ENCODE measurements around the gene CCDC144A.
"Not testable (repeated sequence)": the region's sequence is repeated elsewhere in the genome, so short reads cannot be mapped to it uniquely, and the experiment has no call there.

Gene CCDC144A, protein sequence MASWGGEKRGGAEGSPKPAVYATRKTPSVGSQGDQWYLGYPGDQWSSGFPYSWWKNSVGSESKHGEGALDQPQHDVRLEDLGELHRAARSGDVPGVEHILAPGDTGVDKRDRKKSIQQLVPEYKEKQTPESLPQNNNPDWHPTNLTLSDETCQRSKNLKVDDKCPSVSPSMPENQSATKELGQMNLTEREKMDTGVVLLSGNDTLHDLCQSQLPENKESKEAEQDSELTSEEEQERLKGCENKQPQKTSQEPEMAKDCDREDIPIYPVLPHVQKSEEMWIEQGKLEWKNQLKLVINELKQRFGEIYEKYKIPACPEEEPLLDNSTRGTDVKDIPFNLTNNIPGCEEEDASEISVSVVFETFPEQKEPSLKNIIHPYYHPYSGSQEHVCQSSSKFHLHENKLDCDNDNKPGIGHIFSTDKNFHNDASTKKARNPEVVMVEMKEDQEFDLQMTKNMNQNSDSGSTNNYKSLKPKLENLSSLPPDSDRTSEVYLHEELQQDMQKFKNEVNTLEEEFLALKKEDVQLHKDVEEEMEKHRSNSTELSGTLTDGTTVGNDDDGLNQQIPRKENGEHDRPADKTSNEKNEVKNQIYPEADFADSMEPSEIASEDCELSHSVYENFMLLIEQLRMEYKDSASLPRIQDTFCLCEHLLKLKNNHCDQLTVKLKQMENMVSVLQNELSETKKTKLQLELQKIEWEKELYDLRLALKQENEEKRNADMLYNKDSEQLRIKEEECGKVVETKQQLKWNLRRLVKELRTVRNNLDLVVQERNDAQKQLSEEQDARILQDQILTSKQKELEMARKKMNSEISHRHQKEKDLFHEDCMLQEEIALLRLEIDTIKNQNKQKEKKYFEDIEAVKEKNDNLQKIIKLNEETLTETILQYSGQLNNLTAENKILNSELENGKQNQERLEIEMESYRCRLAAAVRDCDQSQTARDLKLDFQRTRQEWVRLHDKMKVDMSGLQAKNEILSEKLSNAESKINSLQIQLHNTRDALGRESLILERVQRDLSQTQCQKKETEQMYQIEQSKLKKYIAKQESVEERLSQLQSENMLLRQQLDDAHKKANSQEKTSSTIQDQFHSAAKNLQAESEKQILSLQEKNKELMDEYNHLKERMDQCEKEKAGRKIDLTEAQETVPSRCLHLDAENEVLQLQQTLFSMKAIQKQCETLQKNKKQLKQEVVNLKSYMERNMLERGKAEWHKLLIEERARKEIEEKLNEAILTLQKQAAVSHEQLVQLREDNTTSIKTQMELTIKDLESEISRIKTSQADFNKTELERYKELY (N-terminal part only)

GRCh38 chr17:16689731-16690281, at the start of gene CCDC144A:
Gene CCDC144A, plus strand, starts transcription at chr17:16690241. Its CDS starts 160 bp downstream, at chr17:16690401.
- ATAC-seq, result peak; percentile 78 to 95

DNA sequence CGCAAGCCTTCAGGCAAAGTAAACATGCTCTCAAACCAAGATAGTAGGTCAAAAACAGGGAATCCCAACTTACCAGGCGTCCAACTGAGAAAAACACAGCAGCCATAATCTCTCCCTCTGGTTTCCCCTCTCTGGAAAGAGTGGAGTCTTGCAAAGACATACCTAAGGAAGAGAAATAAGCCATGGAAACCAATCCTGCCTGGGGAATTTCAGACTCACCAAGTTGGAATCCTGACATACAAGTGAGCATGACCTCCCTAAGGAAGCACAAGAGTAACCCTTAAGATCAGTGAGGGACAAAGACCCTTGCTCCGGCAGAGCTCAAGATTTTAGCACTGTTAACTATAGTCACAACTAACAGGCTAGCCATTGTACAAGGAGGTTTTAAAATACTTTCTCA, 40.5 kb upstream of the CCDC144A start:
- ATAC-seq, result no peak

DNA sequence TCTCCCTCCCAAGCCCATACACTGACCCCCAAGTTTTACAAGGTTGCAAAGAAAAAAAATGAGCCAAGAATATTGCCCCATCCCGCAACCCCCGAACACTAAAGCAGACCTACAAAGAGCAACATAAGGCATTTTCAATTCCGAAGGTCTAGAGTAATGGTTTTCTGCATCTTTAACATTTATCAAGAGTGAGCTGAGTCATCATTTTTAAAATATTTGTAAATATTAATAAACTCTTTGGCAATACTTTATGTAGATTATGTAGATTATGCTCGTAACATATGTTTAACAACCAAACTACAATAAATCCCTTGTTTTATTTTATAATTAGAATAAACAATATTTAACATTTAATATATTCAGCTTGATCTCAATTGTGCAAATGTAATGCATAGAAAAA, 37.8 kb upstream of the CCDC144A start:
- ATAC-seq, result no peak

DNA sequence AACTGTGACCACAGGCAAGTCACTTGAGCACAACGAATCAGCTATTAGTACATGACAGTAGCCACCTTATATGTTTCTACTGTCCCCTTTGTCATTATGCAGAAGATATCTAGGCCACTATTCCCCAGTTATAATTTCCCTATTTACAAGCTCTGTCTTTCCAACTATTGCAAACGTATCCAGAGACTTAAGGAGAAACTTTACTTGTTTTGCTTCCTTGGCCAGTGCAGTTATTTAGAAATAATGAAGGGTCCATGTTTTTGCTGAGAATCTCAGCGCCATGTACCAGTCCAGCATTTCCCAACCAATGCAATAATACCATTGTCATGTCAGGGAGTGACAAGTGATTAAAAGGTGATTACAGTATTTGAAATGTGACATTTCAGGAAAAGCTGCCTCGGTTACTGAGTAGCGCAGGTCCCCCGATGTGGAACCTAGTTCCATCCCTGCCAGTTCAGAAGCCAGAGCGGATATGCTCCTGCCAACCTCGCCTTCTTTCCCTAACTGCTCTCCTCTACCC, 37.1 kb upstream of the CCDC144A start:
- no peak for ATAC-seq

DNA sequence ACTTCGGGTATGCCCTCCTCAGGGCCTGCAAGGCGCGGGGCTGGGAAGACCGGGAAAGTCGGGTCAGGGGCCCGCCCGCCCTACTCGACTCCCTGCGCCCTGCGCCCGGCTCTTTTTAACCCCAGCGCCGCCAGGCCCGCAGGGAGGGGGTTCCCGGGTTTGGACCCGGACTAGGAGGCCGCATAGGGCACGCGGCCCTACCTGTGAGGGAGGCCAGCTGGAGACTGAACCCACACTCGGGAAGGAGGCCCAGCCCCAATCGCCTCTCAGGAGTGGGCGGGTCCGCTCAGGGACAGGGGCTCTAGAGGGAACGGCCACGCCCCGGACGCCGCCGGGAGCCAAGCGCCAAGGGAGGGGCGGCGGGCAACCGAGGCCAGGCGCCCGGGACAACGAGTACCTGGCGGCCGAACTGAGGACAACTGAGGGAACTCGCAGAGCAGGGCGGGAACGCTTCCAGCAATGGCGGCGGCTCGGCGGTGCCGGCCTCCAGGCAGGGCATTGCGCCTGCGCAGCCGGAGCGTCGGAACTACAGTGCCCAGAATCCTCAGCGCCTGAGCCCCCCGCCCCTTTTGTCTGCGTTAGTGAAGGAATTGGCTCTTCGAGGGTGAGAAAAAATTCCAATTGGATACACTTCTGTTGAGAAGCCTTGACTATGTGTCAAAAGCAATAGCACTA, 36.5 kb upstream of the CCDC144A start, which contains the start of gene ZNF624:
TSS of gene ZNF624 (minus strand) at position 484 of the 675 bp plus-strand sequence.
- ATAC-seq, result peak; percentile 97 to 98

DNA sequence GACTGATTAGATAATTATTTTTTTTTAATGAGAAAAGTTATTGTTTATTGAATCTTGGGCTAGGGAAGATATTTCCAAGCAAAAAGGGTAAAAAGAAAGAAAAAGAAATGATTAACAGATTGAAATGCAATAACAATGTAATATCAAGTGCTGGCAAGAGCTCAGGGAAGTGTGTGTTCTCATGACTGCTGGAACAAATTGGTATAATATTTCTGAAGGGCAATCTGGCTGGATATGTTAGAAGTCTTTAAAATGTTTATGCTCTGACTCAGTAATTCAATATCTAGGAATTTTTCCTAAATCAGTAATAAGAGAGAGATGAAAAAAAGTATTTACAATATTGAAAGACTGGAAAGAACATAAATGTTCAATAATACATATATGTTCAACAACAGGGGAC, 28.8 kb upstream of the CCDC144A start:
- ATAC-seq, result no peak

GRCh38 chr17:16662936-16663335, 27.1 kb upstream of the CCDC144A start:
- no peak for ATAC-seq

DNA sequence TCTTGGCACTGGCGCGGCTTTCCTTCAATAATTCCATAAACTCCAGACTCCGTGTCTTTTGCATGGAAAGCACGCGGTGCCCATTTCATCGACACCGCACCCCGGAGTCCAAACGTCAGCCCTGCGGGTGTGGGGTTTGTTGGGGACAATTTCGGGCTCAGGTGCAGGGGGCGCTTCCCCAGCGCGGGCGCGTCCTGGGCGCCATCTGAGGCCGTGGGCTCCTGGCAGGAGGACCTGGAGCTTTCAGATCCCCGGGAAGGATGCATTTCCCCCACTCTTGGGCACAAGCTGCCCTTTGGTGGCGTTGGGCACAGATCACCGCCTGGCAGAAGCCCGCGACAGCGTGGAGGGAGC, 23.5 kb upstream of the CCDC144A start:
- not testable (repeated sequence) for ATAC-seq

DNA sequence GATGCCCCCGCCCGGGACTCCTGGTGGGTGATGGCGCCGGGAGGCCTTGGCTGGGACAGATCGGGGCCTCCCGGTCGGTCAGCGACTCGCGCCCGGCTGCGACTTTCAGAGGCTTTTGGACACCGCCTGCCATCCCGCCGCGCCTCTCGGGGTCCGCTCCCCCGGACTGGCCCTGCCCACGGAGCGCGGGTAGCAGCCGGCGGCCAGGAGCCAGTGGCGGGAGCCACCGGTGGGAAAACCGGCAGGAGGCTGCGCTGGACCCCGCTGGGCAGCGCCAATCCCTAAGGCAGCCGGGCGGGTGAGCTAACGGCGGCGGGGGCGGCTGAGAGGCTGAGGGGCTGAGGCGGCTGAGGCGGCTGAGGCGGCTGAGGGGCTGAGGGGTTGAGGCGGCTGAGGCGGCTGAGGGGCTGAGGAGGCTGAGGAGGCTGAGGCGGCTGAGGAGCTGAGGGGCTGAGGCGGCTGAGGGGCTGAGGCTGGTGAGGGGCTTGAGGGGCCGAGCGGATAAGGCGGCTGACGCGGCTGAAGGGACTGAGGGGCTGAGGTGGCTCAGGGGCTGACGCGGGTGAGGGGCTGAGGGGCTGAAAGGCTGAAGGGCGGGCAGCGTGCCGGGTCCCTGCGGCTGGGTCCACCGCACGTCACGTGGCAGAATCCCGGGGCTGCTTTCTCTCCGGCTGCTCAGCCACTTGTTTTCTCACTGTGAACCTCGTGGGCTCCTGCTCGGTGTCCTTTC, 23.0 kb upstream of the CCDC144A start:
- ATAC-seq, result not testable (repeated sequence)

- no peak for ATAC-seq
Observed at GRCh38 chr17:16676676-16677268, 13.3 kb upstream of the CCDC144A start.

DNA sequence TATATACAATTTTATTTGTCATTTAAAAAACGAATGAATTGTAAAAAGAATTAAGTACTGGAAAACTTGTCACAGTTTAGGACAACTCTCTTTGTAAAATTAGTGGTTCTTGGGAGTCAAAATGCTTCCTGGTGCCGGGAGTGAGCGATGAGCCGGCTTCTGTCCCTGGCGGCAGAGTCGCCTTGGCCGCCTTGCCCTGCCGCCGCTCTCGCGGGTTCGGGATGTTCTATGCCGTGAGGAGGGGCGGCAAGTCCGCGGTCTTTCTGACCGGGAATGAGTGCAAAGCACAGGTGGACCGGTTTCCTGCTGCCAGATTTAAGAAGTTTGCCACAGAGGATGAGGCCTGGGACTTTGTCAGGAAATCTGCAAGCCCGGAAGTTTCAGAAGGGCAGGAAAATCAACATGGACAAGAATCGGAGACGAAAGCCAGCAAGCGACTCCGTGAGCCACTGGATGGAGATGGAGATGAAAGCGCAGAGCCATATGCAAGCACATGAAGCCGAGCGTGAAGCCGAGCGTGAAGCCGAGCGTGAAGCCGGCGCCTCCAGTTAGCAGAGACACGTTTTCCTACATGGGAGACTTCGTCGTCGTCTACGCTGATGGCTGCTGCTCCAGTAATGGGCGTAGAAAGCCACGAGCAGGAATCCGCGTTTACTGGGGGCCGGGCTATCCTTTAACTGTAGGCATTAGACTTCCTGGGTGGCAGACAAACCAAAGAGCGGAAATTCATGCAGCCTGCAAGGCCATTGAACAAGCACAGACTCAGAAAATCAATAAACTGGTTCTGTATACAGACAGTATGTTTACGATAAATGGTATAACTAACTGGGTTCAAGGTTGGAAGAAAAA, 6.5 kb upstream of the CCDC144A start:
- ATAC-seq, result not testable (repeated sequence)

DNA sequence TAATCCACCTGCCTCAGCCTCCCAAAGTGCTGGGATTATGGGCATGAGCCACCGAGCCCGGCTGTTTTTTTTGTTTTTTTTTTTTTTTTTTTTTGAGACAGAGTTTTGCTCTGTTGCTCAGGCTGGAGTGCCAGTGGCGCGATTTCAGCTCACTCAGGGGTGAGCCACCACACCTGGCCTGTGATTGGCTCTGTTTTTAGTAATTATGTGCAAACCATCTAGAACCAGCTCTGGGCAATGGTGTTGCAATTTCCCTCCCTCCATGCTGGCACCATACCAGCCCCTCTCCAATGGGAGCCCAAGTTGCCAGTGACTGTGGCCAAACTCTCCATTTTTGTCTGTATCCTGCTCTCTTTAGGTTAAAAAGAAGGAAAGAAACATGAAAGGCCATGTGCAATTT, 4.0 kb upstream of the CCDC144A start:
- not testable (repeated sequence) for ATAC-seq

DNA sequence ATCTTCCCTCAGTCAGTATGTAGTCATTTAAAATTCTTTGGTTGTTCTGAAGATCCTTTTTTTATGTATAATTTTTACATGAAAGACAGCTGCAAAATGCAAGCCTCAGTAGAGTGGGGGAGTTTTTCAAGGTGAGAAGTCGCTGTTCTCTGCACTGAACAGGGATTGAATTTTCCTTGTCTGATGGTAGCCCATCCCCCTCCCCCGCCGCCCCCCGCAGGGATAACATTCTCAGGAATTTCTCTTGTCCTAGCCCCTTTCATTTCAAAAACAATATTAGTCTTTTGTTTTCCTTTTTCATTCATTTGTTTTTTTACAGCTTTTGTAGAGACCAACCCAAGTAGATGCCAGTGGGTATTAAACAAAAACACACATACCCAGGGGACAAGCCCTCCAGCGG, 2.9 kb upstream of the CCDC144A start:
- ATAC-seq, result not testable (repeated sequence)

GRCh38 chr17:16690447-16690846, 406 bp downstream of the CCDC144A start:
- peak in 1 of 2 donors; percentile 28 for ATAC-seq

- not testable (repeated sequence) for ATAC-seq
Observed at GRCh38 chr17:16697603-16698002, 7.6 kb downstream of the CCDC144A start.

DNA sequence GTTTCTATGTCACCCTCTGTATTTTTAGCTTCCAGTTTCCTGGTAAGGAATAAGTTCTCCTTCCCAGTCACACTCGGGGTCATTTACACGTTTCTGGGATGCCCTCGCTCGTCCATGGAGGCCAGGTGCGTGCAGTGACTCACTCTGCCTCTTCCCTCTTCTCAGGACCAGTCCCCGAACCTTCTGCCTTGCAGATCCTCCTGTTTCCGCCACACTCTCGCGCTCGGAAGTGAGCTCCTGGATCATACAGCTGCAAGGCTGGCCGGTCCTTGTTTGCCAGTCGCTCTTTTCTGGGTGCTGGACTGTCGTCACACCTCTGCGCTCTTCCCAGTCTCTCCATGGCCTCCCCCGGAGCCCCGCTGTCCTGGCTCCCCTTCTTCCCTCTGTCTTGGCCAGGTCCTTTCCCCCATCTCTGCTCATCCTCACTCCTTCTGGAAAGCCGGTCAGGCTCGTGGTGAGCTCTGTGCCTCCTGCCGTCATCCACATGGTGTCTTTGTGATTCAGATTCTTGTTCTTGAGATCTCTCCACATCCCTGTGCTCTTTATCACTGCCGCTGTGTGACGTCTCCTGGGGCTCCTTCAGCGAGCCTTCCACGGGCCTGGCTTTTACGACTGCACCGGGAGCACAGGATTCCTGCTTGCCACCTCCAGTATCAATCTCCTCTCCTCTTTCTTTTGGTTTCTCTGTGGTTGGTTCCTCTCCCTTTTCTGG, 55.6 kb downstream of the CCDC144A start:
- not testable (repeated sequence) for ATAC-seq

DNA sequence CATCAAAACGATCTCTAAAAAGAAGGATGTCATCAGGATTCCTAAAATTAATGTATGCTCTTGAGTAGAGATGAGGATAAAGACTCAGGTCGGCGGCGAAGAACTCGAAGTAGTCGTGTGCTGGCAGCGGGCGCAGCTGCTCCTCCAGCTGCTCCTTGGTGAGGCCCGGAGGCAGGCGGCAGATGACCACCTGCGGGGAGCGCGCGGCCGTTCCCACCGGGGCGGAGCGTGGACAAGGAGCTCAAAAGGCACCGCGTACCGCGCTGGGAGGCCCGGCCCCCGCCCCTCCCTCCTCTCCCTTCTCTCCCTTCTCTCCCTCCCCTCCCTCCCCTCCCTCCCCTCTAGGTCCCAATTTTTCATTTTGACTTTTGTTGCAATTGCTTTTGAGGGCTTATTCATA, 56.5 kb downstream of the CCDC144A start:
- not testable (repeated sequence) for ATAC-seq

DNA sequence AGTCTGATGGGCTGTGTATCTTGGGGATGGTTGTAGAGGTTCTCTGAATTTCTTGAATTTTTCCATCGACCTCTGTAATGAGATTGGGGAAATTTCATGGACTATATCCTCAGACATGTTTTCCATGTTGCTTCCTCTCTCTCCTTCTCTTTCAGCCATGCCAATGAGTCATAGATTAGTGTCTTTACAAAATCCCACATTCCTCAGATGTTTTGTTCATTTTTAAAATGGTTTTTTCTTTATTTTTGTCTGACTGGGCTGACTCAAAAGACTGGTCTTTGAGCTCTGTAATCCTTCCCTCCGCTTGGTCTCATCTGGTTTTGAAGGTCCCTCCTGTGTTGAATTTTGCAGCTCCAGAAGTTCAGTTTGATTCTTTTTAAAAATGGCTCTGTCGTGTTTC, 60.5 kb downstream of the CCDC144A start:
- not testable (repeated sequence) for ATAC-seq

Measured in activated CD4-positive, CD25-positive, alpha-beta regulatory T cell treated with anti-CD3 and anti-CD28 coated beads, Interleukin-2, amount 50 U/mL, for 24 hours (primary cell).